ENCODE measurements around the gene DNAJC8.

DNAJC8 gene

GRCh38 chr1:28155628-28156027 lies 77.2 kb downstream of the DNAJC8 start:
- in situ Hi-C loops (cut with HindIII; ENCODE audit: low sequenced_read_pairs) = no loop called here
- no peak overlapping the region for H3K4me3 ChIP-seq (ENCODE audit: low read depth, low read length)
- DNase-seq (ENCODE audit: low read depth) = no peak
- TF ChIP-seq CTCF (IDR thresholded peaks at IDR 0.05; ENCODE audit: low read depth, low read length, missing control alignments) = no peak

- DNase-seq (ENCODE audit: low read depth) = no peak
- TF ChIP-seq CTCF (IDR thresholded peaks at IDR 0.05; ENCODE audit: low read depth, low read length, missing control alignments) = no peak
- no peak overlapping the region for H3K4me3 ChIP-seq (ENCODE audit: low read depth, low read length)
- in situ Hi-C loops (cut with HindIII; ENCODE audit: low sequenced_read_pairs) = no loop called here
Observed at GRCh38 chr1:28154078-28154594, 78.7 kb downstream of the DNAJC8 start.

Data from astrocyte of the cerebellum (primary cell).